ENCODE data around the gene VCPKMT.

DNA sequence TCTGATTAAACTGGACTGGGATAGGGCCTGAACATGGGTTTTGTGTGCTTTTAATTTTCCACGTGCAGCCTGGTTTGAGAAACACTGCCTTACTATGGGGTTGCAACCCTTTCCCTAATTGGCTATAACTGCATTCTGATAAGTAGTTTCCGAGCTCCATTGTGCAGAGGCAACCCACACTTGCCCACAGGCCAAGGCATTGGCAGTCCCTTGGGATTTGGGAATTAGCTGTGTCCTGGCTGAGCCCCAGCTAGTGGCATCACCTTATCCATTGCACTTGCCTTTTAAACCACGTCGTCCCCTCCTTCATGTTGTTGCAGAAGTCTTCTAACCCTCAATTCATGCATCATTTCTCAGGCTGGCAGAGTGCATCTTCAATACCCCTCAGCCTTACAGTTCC, 10.2 kb downstream of the VCPKMT start:
- TF ChIP-seq CTCF (IDR thresholded peaks at IDR 0.05): no peak
- no peak for TF ChIP-seq POLR2AphosphoS5 (IDR thresholded peaks at IDR 0.05)
- TF ChIP-seq POLR2A (IDR thresholded peaks at IDR 0.05): no peak
- TF ChIP-seq EP300 (IDR thresholded peaks at IDR 0.05): no peak

Measured in sigmoid colon (tissue), 4 donors.